ENCODE measurements around the gene HOXA3.

GRCh38 chr7:27140126-27140857 is 12.1 kb downstream of the HOXA3 start:
- no peak for TF ChIP-seq CTCF (IDR thresholded peaks at IDR 0.05)
- TF ChIP-seq POLR2A (IDR thresholded peaks at IDR 0.05) = peak in 1 of 2 donors; percentile 25
